HepG2 (cell line): ENCODE measurements around the gene SMAD2. TPM values are rescaled to one million over a fixed set of nuclear protein-coding genes. Genes with fewer than 3 reads are reported as not detected.

ENCODE experiments used
- ATAC-seq: fragments of 200-7000 bp; cut with Tn5 transposase; 3 replicates; pipeline ENCODE4 v1.9.1; 2020; ENCODE audit warnings: mild to moderate bottlenecking, moderate library complexity
- BruUV-seq: library from RNA; stranded (reverse); fragments of 400-500 nt; replicated peaks from 2 replicates; lab custom pipeline; 2021; lab: Mats Ljungman, UMichigan
- CTCF ChIA-PET: fragments of 300-600 bp; formaldehyde crosslinking; extraction: SDS; loops from one replicate; lab custom pipeline; 2021; ENCODE audit warnings: low total read pairs, inconsistent platforms, low intra/inter-chr PET ratio; lab: Yijun Ruan, JAX
- POLR2A ChIA-PET: fragments of 350-600 bp; sonication (Branson Sonifier 250); formaldehyde crosslinking; loops from one replicate; lab custom pipeline; 2020; ENCODE audit warnings: antibody characterized with exemption, inconsistent platforms; lab: Yijun Ruan, JAX
- DNase-seq: peaks from one replicate; pipeline ENCODE4 v3.0.0-alpha.2; 2015; ENCODE audit warnings: low spot score
- FAIRE-seq: peaks from 3 replicates; lab custom pipeline; 2011; peaks lifted over from hg19 to GRCh38; lab: Jason Lieb, UNC
- H2AFZ ChIP-seq: one replicate; pipeline ENCODE4 v1.6.1; 2011; ENCODE audit warnings: low read length, inconsistent platforms
- H3K27ac ChIP-seq: fragments of 300-600 bp; 3 replicates; pipeline ENCODE4 v1.8.0; 2011; ENCODE audit warnings: mixed run types, mild to moderate bottlenecking, mixed read lengths, low read length, inconsistent platforms; ENCODE audit not compliant: insufficient read depth; ENCODE audit errors: extremely low read length
- H3K27me3 ChIP-seq, 2 experiments: fragments of 200-600 bp in 1 of 2; 2 replicates in 1 of 2; 3 replicates in 1 of 2; pipeline versions ENCODE4 v1.6.0 to v1.8.0; 2011; ENCODE audit warnings: low read length in 2 of 2, mild to moderate bottlenecking in 2 of 2, moderate library complexity in 2 of 2, inconsistent platforms in 1 of 2; ENCODE audit not compliant: insufficient read depth in 2 of 2, control insufficient read depth in 1 of 2
- H3K36me3 ChIP-seq, 2 experiments: fragments of 200-600 bp in 1 of 2; replicated peaks in 1 of 2; 2 replicates in 1 of 2; 3 replicates in 1 of 2; pipeline versions ENCODE4 v1.5.1 to v1.8.0; 2011; ENCODE audit warnings: low read length in 2 of 2, inconsistent platforms in 1 of 2; ENCODE audit not compliant: insufficient read depth in 2 of 2, control insufficient read depth in 1 of 2
- H3K4me1 ChIP-seq: 2 replicates; pipeline ENCODE4 v1.5.1; 2012; ENCODE audit warnings: low read length, inconsistent platforms; ENCODE audit not compliant: insufficient read depth
- H3K4me2 ChIP-seq: 2 replicates; pipeline ENCODE4 v1.6.0; 2011; ENCODE audit warnings: low read depth, low read length, inconsistent platforms
- H3K4me3 ChIP-seq, 3 experiments: fragments of 200-600 bp in 1 of 3; sonication (generic), shearing (Covaris generic) in 1 of 3; replicated peaks in 1 of 3; 2 replicates each; pipeline ENCODE4 v1.5.1; 2011 to 2016; ENCODE audit warnings: low read length in 3 of 3, inconsistent platforms in 2 of 3, low read depth in 2 of 3, mild to moderate bottlenecking in 2 of 3, control low read depth in 1 of 3, mixed read lengths in 1 of 3; ENCODE audit not compliant: insufficient read depth in 1 of 3
- H3K79me2 ChIP-seq: one replicate; pipeline ENCODE4 v1.6.1; 2011; ENCODE audit warnings: low read length, inconsistent platforms; ENCODE audit not compliant: insufficient read depth
- H3K9ac ChIP-seq: 2 replicates; pipeline ENCODE4 v1.6.0; 2011; ENCODE audit warnings: mild to moderate bottlenecking, low read depth, low read length, inconsistent platforms; ENCODE audit not compliant: insufficient read depth
- H3K9me3 ChIP-seq: 2 replicates; pipeline ENCODE4 v1.5.1; 2012; ENCODE audit warnings: mild to moderate bottlenecking, low read length
- H4K20me1 ChIP-seq: 2 replicates; pipeline ENCODE4 v1.6.0; 2011; ENCODE audit warnings: inconsistent platforms, mild to moderate bottlenecking, low read length, moderate library complexity; ENCODE audit not compliant: insufficient read depth
- HNRNPK ChIP-seq: fragments of 200-400 bp; formaldehyde crosslinking; IDR thresholded peaks from 2 replicates; pipeline ENCODE4 v1.6.1; 2018; ENCODE audit warnings: low read length, low read depth, moderate library complexity, mild to moderate bottlenecking; ENCODE audit not compliant: poor library complexity, severe bottlenecking
- HOXA7 ChIP-seq: sonication (generic); formaldehyde crosslinking; IDR thresholded peaks from 2 replicates; pipeline ENCODE4 v1.8.1; 2022; ENCODE audit warnings: mild to moderate bottlenecking, missing genetic modification reagents, moderate library complexity
- HOXA9 ChIP-seq: sonication (generic); formaldehyde crosslinking; IDR thresholded peaks from 2 replicates; pipeline ENCODE4 v1.8.1; 2022; ENCODE audit warnings: missing genetic modification reagents, mild to moderate bottlenecking, moderate library complexity, borderline replicate concordance
- MAZ ChIP-seq, 2 experiments: sonication (generic) in 1 of 2; formaldehyde crosslinking in 1 of 2; IDR thresholded peaks; 2 replicates each; pipeline versions ENCODE4 v1.5.0 to v1.6.1; 2012 to 2020; ENCODE audit warnings: low read depth in 2 of 2, mild to moderate bottlenecking in 2 of 2, borderline replicate concordance in 1 of 2, improper control_type of control experiment in 1 of 2, low read length in 1 of 2, missing genetic modification reagents in 1 of 2, moderate library complexity in 1 of 2
- NCOA1 ChIP-seq: sonication (generic); formaldehyde crosslinking; IDR thresholded peaks from 2 replicates; pipeline ENCODE4 v1.9.0; 2021; ENCODE audit warnings: missing genetic modification reagents
- NR2F2 ChIP-seq: IDR thresholded peaks from 2 replicates; pipeline ENCODE4 v1.6.1; 2012; ENCODE audit warnings: low read depth, inconsistent platforms, borderline replicate concordance
- POLR2A ChIP-seq, 2 experiments: IDR thresholded peaks; 2 replicates each; pipeline ENCODE4 v1.6.1; 2011; ENCODE audit warnings: low read depth in 2 of 2, low read length in 2 of 2, mild to moderate bottlenecking in 1 of 2, moderate library complexity in 1 of 2; ENCODE audit not compliant: insufficient read depth in 1 of 2
- RBFOX2 ChIP-seq: fragments of 200-400 bp; formaldehyde crosslinking; IDR thresholded peaks from 2 replicates; pipeline ENCODE4 v1.6.1; 2017; ENCODE audit warnings: low read depth, mild to moderate bottlenecking, low read length
- SIX1 ChIP-seq: sonication (generic); formaldehyde crosslinking; IDR thresholded peaks from 2 replicates; pipeline ENCODE4 v1.4.0; 2020; ENCODE audit warnings: missing genetic modification reagents, borderline replicate concordance
- SKIL ChIP-seq: sonication (generic); formaldehyde crosslinking; IDR thresholded peaks from 2 replicates; pipeline ENCODE4 v1.8.0; 2022; ENCODE audit warnings: missing genetic modification reagents, mild to moderate bottlenecking, moderate library complexity, borderline replicate concordance
- ZFP36 ChIP-seq: fragments of 150-350 bp; IDR thresholded peaks from 2 replicates; pipeline ENCODE4 v1.6.1; 2018; ENCODE audit warnings: borderline replicate concordance, low read length, low read depth; ENCODE audit not compliant: partially characterized antibody
- ZNF10 ChIP-seq: sonication (generic); formaldehyde crosslinking; IDR thresholded peaks from 2 replicates; pipeline ENCODE4 v1.4.0; 2020; ENCODE audit warnings: mild to moderate bottlenecking, low read depth, missing genetic modification reagents, borderline replicate concordance
- ZNF124 ChIP-seq: sonication (generic); formaldehyde crosslinking; IDR thresholded peaks from 2 replicates; pipeline ENCODE4 v1.4.0; 2020; ENCODE audit warnings: missing genetic modification reagents
- ZNF180 ChIP-seq: sonication (generic); formaldehyde crosslinking; IDR thresholded peaks from 2 replicates; pipeline ENCODE4 v1.4.0; 2020; ENCODE audit warnings: low read depth, missing genetic modification reagents, borderline replicate concordance
- ZNF333 ChIP-seq: sonication (generic); formaldehyde crosslinking; IDR thresholded peaks from 2 replicates; pipeline ENCODE4 v1.4.0; 2020; ENCODE audit warnings: mild to moderate bottlenecking, missing genetic modification reagents, borderline replicate concordance
- ZNF556 ChIP-seq: sonication (generic); formaldehyde crosslinking; IDR thresholded peaks from 2 replicates; pipeline ENCODE4 v1.4.0; 2020; ENCODE audit warnings: mild to moderate bottlenecking, missing genetic modification reagents, borderline replicate concordance
- ZNF614 ChIP-seq: IDR thresholded peaks from 2 replicates; pipeline ENCODE4 v1.6.1; 2018; ENCODE audit warnings: missing biosample characterization, missing genetic modification reagents, inconsistent platforms, borderline replicate concordance
- ZNF678 ChIP-seq: sonication (generic); formaldehyde crosslinking; IDR thresholded peaks from 2 replicates; pipeline ENCODE4 v1.4.0; 2020; ENCODE audit warnings: mild to moderate bottlenecking, missing genetic modification reagents
- ZNF777 ChIP-seq: sonication (generic); formaldehyde crosslinking; IDR thresholded peaks from 2 replicates; pipeline ENCODE4 v1.4.0; 2020; ENCODE audit warnings: missing genetic modification reagents
- ZSCAN21 ChIP-seq: sonication (generic); formaldehyde crosslinking; IDR thresholded peaks from 2 replicates; pipeline ENCODE4 v1.8.0; 2022; ENCODE audit warnings: mild to moderate bottlenecking, missing genetic modification reagents, moderate library complexity, borderline replicate concordance
- WGBS: methylation state at CpG from one replicate; pipeline ENCODE4 v1.1.6; 2017; ENCODE audit warnings: low lambda C conversion rate; 5-methylcytosine and 5-hydroxymethylcytosine counted together
- in situ Hi-C: cut with HindIII; loops from 2 replicates; pipeline ENCODE4 v1.10.0; 2017; ENCODE audit warnings: low pct_unique_long_range_greater_than_20kb; ENCODE audit not compliant: extremely low pct_ligation_motif_present
- intact Hi-C: fragments of 100-400 bp; cut with micrococcal nuclease; formaldehyde crosslinking; loops from one replicate; pipeline ENCODE4 v1.10.0; 2022; ENCODE audit not compliant: unreplicated experiment
- polyA plus RNA-seq, 8 experiments: library from polyadenylated mRNA; depleted of rRNA in 3 of 8; stranded (reverse) in 7 of 8; unstranded in 1 of 8; fragments of >200 nt; fragmentation: Illumina TruSeq in 4 of 8; extraction: Trizol in 4 of 8; gene quantifications; 2 replicates each; pipeline versions ENCODE4 v1.2.1 to v1.2.3, GENCODE V29; 2011 to 2016; ENCODE audit warnings: low read depth in 4 of 8, missing spikeins in 1 of 8, mixed read lengths in 1 of 8; ENCODE audit not compliant: insufficient read depth in 1 of 8
- total RNA-seq, 5 experiments: library from RNA; depleted of rRNA; stranded (reverse); fragments of >200 nt; fragmentation: Illumina TruSeq; extraction: Trizol; gene quantifications; 2 replicates each; pipeline ENCODE4 v1.2.3, GENCODE V29; 2016; ENCODE audit warnings: low read depth in 1 of 5

Gene SMAD2
- total and polyA plus RNA-seq, 2 of the 13 experiments (the other 11 are each of a cell fraction or from before 2014, with no cell fraction given): 40.2 to 96.2 TPM

DNA sequence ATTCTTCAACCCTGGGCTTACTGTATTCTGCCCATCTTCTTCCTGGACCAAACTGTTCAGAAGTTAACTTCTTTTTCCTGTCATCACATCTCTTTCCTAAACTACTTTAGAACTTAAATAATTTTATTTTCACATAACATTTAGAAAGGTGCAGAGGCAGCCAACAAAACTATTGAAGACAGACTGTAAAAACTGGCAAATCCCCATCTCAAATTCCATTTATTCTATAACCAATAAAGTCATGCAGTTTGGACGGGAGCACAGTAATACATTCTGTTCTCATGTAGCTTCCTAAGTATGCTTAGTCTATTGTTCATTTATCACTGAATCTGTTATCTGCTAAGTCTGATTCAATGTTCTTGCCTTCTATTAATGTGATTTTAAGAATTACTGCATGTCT is 99.1 kb downstream of the SMAD2 start:
- no peak for ATAC-seq
- no peak overlapping the region for H3K9ac ChIP-seq
- 100% methylated on average over 1 of the region's 1 CpG for WGBS
- no peaks in the 10 kb centered on the region for H4K20me1 ChIP-seq
- H3K79me2 ChIP-seq: no peaks in the 10 kb centered on the region
- H3K9me3 ChIP-seq: no peaks in the 10 kb centered on the region
- intact Hi-C loops: no loop called here
- TF ChIP-seq ZFP36 (no peak), ZNF10 (CRISPR knock-in tag) (no peak), HOXA7 (CRISPR knock-in tag) (no peak), MAZ (IDR thresholded peaks at IDR 0.05; ENCODE audit: borderline replicate concordance, low read depth, low read length) (no peak), MAZ (CRISPR knock-in tag; IDR thresholded peaks at IDR 0.05; ENCODE audit: low read depth) (no peak), HOXA9 (CRISPR knock-in tag) (no peak), ZNF556 (CRISPR knock-in tag) (no peak), ZNF124 (no peak), RBFOX2 (no peak), SKIL (CRISPR knock-in tag) (no peak), ZNF777 (CRISPR knock-in tag) (no peak), ZSCAN21 (CRISPR knock-in tag) (no peak), HNRNPK (no peak), ZNF678 (CRISPR knock-in tag) (no peak), POLR2A (IDR thresholded peaks at IDR 0.05; ENCODE audit: insufficient read depth in 1 of 2, low read depth in 2 of 2, low read length in 2 of 2) (no peak), ZNF180 (CRISPR knock-in tag) (no peak), NCOA1 (CRISPR knock-in tag) (no peak), NR2F2 (no peak), SIX1 (CRISPR knock-in tag) (no peak), ZNF333 (CRISPR knock-in tag) (no peak), ZNF614 (CRISPR knock-in tag) (no peak)
- TF ChIP-seq, all 625 proteins: peak for 0
- H3K36me3 ChIP-seq: no peaks in the 10 kb centered on the region
- no peaks in the 10 kb centered on the region for H3K4me1 ChIP-seq
- no peaks in the 10 kb centered on the region; a peak in 1 of 5 replicates for H3K27me3 ChIP-seq
- H3K27ac ChIP-seq: no peak overlapping the region
- H3K4me2 ChIP-seq: no peak overlapping the region
- FAIRE-seq (no peak), DNase-seq (no peak)
- H3K4me3 ChIP-seq: no peak overlapping the region
- POLR2A ChIA-PET: no interaction called here
- H2AFZ ChIP-seq: no peak overlapping the region
- in situ Hi-C loops: no loop called here
- no TSS peak for BruUV-seq
- CTCF ChIA-PET: no interaction called here
